ENCODE data around the gene PGAP6.
"Not testable (repeated sequence)": the region's sequence is repeated elsewhere in the genome, so short reads cannot be mapped to it uniquely, and the experiment has no call there.

Gene PGAP6, protein sequence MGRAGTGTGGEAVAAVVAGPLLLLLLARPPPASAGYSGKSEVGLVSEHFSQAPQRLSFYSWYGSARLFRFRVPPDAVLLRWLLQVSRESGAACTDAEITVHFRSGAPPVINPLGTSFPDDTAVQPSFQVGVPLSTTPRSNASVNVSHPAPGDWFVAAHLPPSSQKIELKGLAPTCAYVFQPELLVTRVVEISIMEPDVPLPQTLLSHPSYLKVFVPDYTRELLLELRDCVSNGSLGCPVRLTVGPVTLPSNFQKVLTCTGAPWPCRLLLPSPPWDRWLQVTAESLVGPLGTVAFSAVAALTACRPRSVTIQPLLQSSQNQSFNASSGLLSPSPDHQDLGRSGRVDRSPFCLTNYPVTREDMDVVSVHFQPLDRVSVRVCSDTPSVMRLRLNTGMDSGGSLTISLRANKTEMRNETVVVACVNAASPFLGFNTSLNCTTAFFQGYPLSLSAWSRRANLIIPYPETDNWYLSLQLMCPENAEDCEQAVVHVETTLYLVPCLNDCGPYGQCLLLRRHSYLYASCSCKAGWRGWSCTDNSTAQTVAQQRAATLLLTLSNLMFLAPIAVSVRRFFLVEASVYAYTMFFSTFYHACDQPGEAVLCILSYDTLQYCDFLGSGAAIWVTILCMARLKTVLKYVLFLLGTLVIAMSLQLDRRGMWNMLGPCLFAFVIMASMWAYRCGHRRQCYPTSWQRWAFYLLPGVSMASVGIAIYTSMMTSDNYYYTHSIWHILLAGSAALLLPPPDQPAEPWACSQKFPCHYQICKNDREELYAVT

DNA sequence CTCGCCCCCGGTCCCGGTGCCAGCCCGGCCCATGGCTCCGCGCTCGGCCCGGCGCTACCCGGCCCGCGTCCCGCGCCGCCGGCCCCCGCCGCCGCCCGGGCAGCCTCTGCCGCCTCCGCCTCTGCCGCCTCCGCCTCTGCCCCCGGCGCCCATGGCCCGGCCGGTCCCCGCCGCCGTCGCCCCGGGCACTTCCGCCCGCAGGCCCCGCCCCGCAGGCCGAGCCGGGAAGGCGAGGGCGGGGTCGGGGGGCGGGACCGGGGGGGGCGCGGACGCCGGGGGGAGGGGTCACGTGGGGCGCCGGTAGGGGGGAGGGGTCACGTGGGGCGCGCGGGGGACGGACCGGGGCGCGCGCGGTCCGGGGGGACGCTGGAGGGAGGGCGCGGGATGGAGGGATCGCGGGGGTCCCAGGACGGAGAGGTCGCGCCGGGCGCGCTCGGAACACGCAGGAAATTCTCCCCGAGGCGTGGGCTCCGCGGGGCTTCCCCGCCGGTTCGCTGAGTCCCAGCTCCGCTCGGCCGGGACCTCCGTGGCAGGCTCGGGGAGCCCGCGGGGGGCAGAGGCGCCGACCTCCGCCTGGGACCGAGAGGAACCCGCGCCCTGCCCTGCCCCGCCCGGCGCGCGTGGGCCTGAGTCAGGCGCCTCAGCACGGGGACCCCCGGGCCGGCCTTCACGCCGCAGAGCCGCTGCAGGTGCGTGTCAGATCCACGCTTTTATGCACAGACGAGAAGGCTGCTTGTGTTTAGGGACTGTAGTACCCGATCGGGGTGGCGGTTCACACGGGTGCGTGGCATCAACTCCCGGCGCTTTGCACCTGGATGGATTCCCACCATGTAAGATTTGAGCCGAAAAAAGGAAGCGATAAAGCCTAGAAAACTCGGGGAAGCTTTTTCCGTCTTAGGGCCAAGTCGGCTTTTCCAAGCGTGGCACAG is at the start of gene PGAP6:
Gene PGAP6, minus strand, starts transcription at position 190 of the 929 bp plus-strand sequence. Its CDS starts 157 bp downstream, at position 33.
- DNase-seq = no peak

- no peak for DNase-seq
These were observed 49.1 kb upstream of the PGAP6 start for GRCh38 chr16:430904-431303.

DNA sequence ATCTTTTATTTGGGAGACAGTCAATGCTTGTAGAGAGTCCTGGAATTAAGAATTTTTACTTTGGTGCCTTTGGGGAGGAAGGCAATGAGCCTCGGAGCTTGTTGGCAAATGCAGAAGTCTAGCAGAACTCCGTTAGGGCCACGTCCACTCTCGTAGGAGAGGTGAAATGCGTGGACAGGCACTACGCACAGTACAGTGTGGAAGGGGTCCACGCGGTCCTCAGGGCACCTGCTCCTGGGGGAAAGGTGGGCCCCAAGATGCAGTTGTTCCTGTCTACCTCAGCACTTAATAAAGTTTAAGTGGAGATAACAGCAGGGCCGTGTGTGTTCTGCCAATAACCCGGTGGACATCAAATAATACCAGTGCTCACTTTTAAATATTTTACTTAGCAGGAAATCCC is 45.5 kb upstream of the PGAP6 start:
- no peak for DNase-seq

GRCh38 chr16:426906-427249 is 45.1 kb upstream of the PGAP6 start:
- DNase-seq = no peak

- no peak for DNase-seq
These were observed 44.5 kb upstream of the PGAP6 start for GRCh38 chr16:426115-426905.

DNA sequence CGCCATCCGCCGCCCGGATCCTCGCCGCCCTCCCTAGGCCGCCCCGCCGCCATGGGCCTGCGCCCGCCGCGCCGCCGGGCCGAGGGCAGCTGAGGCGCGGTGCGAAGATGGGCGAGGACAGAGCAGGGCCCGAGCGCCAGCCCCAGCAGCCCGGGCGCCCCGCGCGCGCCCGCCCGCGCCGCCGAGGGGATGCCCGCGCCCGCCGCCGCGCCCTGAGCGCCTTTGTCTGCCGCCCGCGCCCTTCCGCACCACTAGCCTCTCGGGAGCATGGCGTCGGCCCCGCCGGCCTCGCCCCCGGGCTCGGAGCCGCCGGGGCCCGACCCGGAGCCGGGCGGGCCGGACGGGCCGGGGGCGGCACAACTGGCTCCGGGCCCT is 43.9 kb upstream of the PGAP6 start:
- no peak for DNase-seq

DNA sequence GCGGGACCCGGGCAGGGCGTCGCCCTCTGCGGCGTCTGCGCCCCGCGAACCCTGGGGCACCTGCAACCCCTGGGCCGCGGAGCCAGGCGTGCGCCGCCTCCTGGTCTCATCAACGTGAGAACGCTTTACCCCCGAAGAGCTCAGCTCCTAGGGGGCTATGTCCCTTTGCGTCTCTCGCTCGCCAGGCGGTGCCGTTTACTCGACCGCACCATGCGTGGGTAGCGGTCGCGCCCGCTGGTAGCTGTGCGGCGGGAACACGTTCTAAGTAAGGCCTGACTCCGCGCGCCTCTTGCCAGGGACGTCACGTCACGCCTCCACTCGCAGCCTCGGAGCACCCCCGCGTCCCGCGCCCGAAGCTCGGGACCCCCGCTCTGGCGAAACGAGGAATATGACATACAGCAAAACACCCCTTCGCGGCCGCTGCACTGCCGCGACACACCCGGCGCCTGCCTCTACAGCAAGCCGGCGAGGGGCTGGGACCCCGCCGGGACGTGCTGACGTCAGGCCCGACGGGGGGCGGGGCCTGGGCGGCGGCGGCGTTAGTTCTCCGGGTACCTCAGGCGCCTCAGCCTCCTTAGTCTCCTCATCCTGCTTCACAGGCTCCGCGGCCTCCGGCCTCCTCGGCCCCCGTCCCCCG is 43.4 kb upstream of the PGAP6 start, which contains the start of gene RAB11FIP3:
Gene RAB11FIP3, plus strand, starts transcription at position 568 of the 637 bp plus-strand sequence. CDS start 358 bp downstream, outside the sequence.
- DNase-seq = peak in 1 of 2 experiments; percentile 50

DNA sequence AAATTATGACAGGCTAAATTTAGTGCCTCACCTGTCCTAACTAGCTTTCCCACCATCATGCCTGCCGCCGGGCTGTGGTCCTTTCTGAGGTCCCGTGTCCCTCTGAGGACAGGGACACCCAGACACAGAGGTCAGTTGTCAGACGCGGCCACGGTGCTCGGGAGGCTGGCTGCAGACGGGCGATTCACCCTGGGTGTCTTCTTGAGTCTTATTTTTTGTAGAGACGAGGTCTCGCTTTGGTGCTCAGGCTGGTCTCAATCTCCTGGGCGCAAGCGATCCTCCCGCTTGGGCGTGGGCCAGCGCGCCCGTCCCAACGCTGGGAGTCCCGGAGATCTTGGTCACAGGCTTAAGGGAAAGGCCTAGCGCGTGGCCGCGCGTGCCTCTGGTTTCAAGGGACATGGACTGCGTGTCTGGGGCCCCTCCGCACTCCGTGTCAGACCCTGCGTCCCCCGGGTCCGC is 42.9 kb upstream of the PGAP6 start:
- no peak for DNase-seq

- peak in 1 of 2 experiments; percentile 39 for DNase-seq
These were observed 42.4 kb upstream of the PGAP6 start for GRCh38 chr16:424033-424622.

- DNase-seq = not testable (repeated sequence)
These were observed 40.4 kb upstream of the PGAP6 start for GRCh38 chr16:422179-422578.

DNA sequence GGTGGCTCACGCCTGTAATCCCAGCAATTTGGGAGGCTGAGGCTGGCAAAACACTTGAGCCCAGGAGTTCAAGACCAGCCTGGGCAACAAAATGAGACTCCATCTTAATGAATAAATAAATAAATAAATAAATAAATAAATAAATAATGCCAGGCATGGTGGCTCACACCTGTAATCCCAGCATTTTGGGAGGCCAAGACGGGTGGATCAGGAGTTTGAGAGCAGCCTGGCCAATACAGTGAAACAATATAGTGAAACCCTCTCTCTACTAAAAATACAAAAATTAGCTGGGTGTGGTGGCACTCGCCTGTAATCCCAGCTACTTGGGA is 33.4 kb upstream of the PGAP6 start:
- DNase-seq = not testable (repeated sequence)

DNA sequence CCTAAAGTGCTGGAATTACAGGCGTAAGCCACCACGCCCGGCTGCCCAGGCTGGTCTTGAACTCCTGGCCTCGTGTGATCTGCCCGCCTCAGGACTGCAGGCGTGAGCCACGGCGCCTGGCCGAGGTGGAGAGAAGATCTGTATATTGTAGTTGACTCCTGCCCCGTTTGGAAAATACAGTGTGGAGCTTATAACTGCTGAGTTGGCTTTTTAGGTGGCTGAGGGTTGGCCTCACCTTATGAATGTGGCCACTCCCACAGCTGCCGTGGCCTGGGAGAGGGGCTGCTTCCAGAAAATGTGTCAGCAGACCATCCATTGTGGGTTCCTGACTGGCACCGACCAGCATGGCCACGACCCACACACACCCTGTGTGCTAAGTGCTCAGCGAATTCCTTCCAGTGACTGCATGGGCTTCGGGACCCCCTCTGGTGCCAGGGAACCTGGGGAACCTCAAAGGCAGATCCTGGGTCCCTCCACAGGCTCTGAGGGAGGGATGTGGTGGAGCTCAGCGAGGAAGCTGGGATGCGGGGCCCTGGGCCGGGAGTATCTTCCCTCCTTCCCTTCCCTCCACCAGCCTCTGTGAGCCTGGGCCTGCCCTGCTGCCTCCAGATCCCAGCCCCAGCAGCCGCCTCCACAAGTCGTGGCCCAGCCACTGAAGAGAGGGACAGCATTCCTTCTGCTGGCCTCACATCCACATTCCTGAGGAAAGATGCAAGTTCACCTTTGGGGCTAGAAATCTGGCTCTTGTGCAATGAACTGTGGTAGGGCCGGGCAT is 32.8 kb upstream of the PGAP6 start:
- DNase-seq = no peak

DNA sequence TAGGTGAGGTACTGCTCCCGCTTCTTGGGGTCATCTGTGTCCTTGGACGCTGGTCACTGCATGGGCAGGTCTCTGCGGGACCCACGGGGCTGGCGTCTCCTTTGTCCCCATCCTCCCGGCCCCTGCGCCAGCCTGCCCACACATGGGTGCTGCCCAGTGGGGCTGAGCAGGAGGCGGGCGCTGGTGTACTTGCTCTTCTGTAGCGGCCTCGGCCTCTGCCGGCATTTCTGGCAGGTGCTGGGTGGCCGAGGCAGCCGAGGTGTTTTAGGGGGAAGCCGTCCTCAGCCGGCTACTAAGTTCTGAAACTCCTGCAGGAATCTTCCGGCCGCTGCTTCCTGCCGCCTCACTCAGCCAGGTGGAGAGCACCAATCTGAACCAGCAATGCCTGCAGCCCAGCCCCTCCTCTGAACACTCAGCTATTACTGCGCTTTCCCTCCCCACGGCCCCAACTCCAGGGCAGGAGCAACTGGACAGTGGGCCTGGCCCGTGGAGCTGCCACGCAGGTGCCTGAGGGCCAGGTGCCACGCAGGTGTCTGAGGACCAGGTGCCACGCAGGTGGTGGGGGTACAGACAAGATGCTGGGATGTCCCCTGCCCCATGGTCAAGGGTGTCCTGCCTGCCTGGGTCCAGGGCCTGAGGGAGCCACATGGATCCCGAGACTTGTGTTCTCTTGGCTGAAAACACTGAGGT is 29.9 kb upstream of the PGAP6 start:
- no peak for DNase-seq

DNA sequence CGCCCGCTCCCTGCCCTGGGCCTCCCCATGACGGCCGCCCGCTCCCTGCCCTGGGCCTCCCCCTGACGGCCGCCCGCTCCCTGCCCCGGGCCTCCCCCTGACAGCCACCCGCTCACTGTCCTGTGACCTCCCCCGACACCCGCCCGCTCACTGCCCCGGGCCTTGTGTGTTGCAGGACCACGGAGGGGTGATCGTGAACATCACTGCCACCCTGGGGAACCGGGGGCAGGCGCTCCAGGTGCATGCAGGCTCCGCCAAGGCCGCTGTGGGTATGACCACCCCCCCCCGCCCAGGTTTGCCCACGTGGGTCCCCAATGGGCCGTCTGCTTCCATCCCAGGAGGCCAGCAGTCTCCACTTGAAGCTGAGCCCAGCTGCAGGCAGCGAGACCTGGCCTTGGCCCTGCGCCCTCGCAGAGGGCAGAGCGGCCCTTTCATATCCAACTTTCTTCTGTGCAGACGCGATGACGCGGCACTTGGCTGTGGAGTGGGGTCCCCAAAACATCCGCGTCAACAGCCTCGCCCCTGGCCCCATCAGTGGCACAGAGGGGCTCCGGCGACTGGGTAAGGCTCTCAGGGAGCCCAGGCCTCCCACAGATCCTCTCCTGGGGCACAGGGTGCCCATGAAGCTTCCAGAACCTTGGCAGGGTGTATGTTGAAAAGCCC is 28.9 kb upstream of the PGAP6 start:
- no peak for DNase-seq

DNA sequence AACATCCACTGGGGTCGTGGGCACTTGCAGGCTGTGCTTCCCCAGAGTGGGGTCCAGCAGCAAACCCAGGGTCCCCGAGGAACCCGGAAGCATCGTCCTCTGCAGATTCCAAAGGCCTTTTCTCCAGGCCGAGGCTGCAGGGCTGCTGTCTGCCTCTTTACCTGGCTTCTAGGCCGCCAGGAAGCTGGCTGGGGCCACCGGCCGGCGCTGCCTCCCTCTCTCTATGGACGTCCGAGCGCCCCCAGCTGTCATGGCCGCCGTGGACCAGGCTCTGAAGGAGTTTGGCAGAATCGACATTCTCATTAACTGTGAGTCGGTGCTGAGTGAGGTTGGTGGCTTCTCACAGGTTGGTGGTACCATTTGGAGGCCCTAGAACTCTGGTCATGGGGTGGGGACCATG is 25.5 kb upstream of the PGAP6 start:
- DNase-seq = no peak

GRCh38 chr16:405548-406506 is 24.0 kb upstream of the PGAP6 start:
- DNase-seq = no peak

- no peak for DNase-seq
These were observed 23.3 kb upstream of the PGAP6 start for GRCh38 chr16:404971-405486.
